A673 (cell line): ENCODE data around the gene SLMAP. TPM values are rescaled to one million over a fixed set of nuclear protein-coding genes. Genes with fewer than 3 reads are reported as not detected.

Experiments
- BruUV-seq: library from RNA; stranded (reverse); fragments of 400-500 nt; replicated peaks from 2 replicates; lab custom pipeline; 2021; lab: Mats Ljungman, UMichigan
- CTCF ChIA-PET: fragments of 300-600 bp; sonication (Branson Sonifier 250); formaldehyde crosslinking; loops from one replicate; lab custom pipeline; 2022; ENCODE audit warnings: antibody characterized with exemption; lab: Charles Lee
- POLR2A ChIA-PET: fragments of 300-600 bp; sonication (Branson Sonifier 250); formaldehyde crosslinking; loops from one replicate; lab custom pipeline; 2022; ENCODE audit warnings: antibody characterized with exemption; ENCODE audit not compliant: low non-redundant PET; lab: Charles Lee
- DNase-seq: peaks from one replicate; pipeline ENCODE4 v3.0.0-alpha.2; 2015; ENCODE audit warnings: low spot score
- H3K27ac ChIP-seq: fragments of 200-600 bp; sonication (generic); 2 replicates; pipeline ENCODE4 v1.5.1; 2016; ENCODE audit warnings: mixed run types, low read depth, mild to moderate bottlenecking, mixed read lengths, antibody characterized with exemption, low read length; ENCODE audit not compliant: poor library complexity, severe bottlenecking
- H3K27me3 ChIP-seq: fragments of 200-600 bp; sonication (generic); replicated peaks from 2 replicates; pipeline ENCODE4 v1.6.1; 2017; ENCODE audit warnings: mixed run types, low read depth, mild to moderate bottlenecking, mixed read lengths, antibody characterized with exemption, low read length; ENCODE audit not compliant: insufficient read depth, poor library complexity
- H3K36me3 ChIP-seq: fragments of 200-600 bp; sonication (generic); 2 replicates; pipeline ENCODE4 v1.6.1; 2016; ENCODE audit warnings: mixed run types, mild to moderate bottlenecking, mixed read lengths, antibody characterized with exemption, low read length; ENCODE audit not compliant: insufficient read depth, poor library complexity, severe bottlenecking
- H3K4me1 ChIP-seq: fragments of 200-600 bp; sonication (generic); 2 replicates; pipeline ENCODE4 v1.6.1; 2017; ENCODE audit warnings: mixed run types, mild to moderate bottlenecking, mixed read lengths, antibody characterized with exemption, low read length; ENCODE audit not compliant: insufficient read depth, poor library complexity, severe bottlenecking
- H3K4me3 ChIP-seq: fragments of 200-600 bp; sonication (generic); 2 replicates; pipeline ENCODE4 v1.5.1; 2016; ENCODE audit warnings: low read depth, mixed run types, mild to moderate bottlenecking, mixed read lengths, low read length; ENCODE audit not compliant: poor library complexity, severe bottlenecking
- H3K9me3 ChIP-seq: fragments of 200-600 bp; sonication (generic); 2 replicates; pipeline ENCODE4 v1.6.1; 2016; ENCODE audit warnings: mixed run types, low read depth, mild to moderate bottlenecking, mixed read lengths, antibody characterized with exemption, low read length; ENCODE audit not compliant: poor library complexity, severe bottlenecking
- EZH2 ChIP-seq: fragments of 200-600 bp; sonication (generic); IDR thresholded peaks from 2 replicates; pipeline ENCODE4 v1.6.1; 2017; ENCODE audit warnings: borderline replicate concordance, low read depth, mild to moderate bottlenecking, mixed read lengths, antibody characterized with exemption, low read length; ENCODE audit not compliant: poor library complexity, severe bottlenecking
- intact Hi-C: fragments of 100-400 bp; cut with micrococcal nuclease; formaldehyde crosslinking; loops from one replicate; pipeline ENCODE4 v1.10.0; 2022; ENCODE audit not compliant: unreplicated experiment
- total RNA-seq: library from RNA; stranded (reverse); gene quantifications from 2 replicates; pipeline ENCODE4 v1.2.3, GENCODE V29; 2021
- TF ChIP-seq, protein P1 (sequence below): fragments of 300-800, 200-600 bp; sonication (generic); conservative IDR thresholded peaks from 2 replicates; pipeline ENCODE4 v1.5.1; 2017; ENCODE audit warnings: low read depth, mild to moderate bottlenecking, antibody characterized with exemption, low read length, moderate library complexity, mixed read lengths

SLMAP gene
- total RNA-seq, 1 experiment from 2014 or later = 32.4 TPM

DNA sequence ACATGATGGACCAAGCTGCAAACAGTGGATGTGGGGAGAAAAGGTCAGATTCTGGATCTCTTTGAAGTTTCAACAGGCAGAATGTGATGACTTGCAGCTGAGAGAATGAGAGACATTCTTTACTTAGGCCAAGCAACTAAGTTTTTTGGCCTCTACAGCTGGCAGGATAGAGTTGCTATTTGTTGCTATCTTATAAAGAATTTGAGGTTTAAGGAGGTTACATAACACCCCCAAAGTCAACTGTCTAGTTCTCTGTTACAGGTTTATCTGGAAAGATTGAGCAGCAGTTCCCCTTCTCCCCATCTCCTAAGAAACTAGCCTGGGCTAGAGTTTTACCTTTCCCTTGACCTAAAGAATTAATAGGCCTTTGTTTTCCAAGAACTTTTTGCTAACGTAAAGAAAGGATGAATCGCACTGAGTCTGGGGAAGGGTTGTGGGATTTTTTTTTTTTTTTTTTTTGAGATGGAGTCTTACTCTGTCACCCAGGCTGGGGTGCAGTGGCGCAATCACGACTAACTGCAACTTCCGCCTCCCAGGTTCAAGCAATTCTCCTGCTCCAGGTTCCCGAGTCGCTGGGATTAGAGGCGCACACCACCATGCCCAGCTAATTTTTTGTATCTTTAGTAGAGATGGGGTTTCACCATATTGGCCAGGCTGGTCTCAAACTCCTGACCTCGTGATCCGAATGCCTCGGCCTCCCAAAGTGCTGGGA, 26.6 kb upstream of the SLMAP start:
- CTCF ChIA-PET = no interaction called here
- H3K9me3 ChIP-seq = no peaks in the 10 kb centered on the region

DNA sequence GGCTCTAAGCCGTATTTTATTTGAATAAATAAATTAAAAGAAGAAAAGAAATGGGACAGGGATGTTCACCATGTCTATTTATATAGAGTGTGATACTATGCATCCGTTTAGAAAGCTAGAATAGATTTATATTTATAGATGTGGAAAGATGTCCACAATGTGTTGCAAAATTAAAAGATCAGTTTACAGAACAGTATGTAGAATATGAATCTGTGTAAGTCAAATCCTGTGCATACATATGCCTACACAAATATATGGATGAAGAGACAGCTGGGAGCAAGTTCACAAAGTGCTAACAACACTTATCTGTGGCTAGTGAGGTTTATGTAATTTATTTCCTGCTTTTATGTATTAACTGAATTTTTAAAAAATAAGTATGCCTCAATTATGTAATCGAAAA, 25.4 kb upstream of the SLMAP start:
- POLR2A ChIA-PET = no interaction called here
- CTCF ChIA-PET = no interaction called here

More for the DNA sequence above, 26.6 kb upstream of the SLMAP start:
- Histone ChIP-seq H3K36me3 (no peaks in the 10 kb centered on the region), H3K4me3 (no peak overlapping the region), H3K4me1 (peaks cover 4% of the 10 kb centered on the region), H3K27ac (no peak overlapping the region), H3K27me3 (no peaks in the 10 kb centered on the region)
- POLR2A ChIA-PET = no interaction called here
- intact Hi-C loops = no loop called here
- no peak for DNase-seq
- no TSS peak for BruUV-seq
- TF ChIP-seq, protein P1, sequence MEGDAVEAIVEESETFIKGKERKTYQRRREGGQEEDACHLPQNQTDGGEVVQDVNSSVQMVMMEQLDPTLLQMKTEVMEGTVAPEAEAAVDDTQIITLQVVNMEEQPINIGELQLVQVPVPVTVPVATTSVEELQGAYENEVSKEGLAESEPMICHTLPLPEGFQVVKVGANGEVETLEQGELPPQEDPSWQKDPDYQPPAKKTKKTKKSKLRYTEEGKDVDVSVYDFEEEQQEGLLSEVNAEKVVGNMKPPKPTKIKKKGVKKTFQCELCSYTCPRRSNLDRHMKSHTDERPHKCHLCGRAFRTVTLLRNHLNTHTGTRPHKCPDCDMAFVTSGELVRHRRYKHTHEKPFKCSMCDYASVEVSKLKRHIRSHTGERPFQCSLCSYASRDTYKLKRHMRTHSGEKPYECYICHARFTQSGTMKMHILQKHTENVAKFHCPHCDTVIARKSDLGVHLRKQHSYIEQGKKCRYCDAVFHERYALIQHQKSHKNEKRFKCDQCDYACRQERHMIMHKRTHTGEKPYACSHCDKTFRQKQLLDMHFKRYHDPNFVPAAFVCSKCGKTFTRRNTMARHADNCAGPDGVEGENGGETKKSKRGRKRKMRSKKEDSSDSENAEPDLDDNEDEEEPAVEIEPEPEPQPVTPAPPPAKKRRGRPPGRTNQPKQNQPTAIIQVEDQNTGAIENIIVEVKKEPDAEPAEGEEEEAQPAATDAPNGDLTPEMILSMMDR = no peak
- TF ChIP-seq EZH2 = no peak

DNA sequence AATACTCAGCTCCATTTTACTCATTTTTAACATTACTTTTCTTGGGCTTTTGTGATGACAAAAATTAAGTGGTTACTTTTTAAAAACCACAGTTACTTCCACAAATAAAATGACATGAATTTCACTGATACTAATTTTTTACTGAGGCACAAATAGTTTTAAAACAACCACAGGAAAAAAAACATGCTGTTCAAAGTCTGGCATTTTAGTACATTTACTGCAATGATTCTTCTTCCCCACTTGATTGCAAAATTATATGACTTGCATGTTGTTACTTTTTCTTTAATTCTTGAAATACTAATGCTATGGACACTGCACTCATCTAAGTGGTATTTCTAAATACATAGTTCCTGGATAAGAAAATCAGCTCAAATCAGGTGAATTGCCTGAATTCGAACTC, 24.8 kb upstream of the SLMAP start:
- no peaks in the 10 kb centered on the region for H3K9me3 ChIP-seq
- DNase-seq = no peak
- H3K4me3 ChIP-seq = no peak overlapping the region
- TF ChIP-seq, protein P1 = no peak
- no peak for TF ChIP-seq EZH2
- intact Hi-C loops = no loop called here
- ChIA-PET CTCF (no interaction called here), POLR2A (no interaction called here)
- peaks cover 4% of the 10 kb centered on the region for H3K4me1 ChIP-seq
- no peak overlapping the region for H3K27ac ChIP-seq
- H3K27me3 ChIP-seq = no peaks in the 10 kb centered on the region
- no TSS peak for BruUV-seq
- no peaks in the 10 kb centered on the region for H3K36me3 ChIP-seq

More for the DNA sequence above, 25.4 kb upstream of the SLMAP start:
- BruUV-seq = no TSS peak
- Histone ChIP-seq H3K27ac (no peak overlapping the region), H3K27me3 (no peaks in the 10 kb centered on the region), H3K9me3 (no peaks in the 10 kb centered on the region), H3K36me3 (no peaks in the 10 kb centered on the region), H3K4me3 (no peak overlapping the region), H3K4me1 (peaks cover 4% of the 10 kb centered on the region)
- no peak for DNase-seq
- TF ChIP-seq, protein P1 = no peak
- TF ChIP-seq EZH2 = no peak
- intact Hi-C loops = no loop called here
